Natural killer cell (primary cell): ENCODE measurements around the gene TSPAN10. TPM values are rescaled to one million over a fixed set of nuclear protein-coding genes. Genes with fewer than 3 reads are reported as not detected.
"Not testable (repeated sequence)": the region's sequence is repeated elsewhere in the genome, so short reads cannot be mapped to it uniquely, and the experiment has no call there.

ENCODE experiments used
- ATAC-seq, 3 donors: fragments of 150-1000 bp in 2 of 3; fragments of 200-7000 bp in 1 of 3; cut with Tn5 transposase; 1 replicate in 1 of 3; 2 replicates in 2 of 3; pipeline ENCODE4 v1.10.0; 2021; ENCODE audit warnings: mild to moderate bottlenecking in 2 of 3, moderate library complexity in 2 of 3
- DNase-seq, 2 donors: peaks; one replicate each; pipeline versions ENCODE4 v3.0.0 to v3.0.0-alpha.2; 2013 to 2021; ENCODE audit warnings: mixed read lengths in 1 of 2
- H3K27ac ChIP-seq: one replicate; pipeline ENCODE4 v1.5.1; 2013; ENCODE audit warnings: mild to moderate bottlenecking, low read length
- H3K27me3 ChIP-seq: one replicate; pipeline ENCODE4 v1.6.1; 2013; ENCODE audit warnings: low read length; ENCODE audit not compliant: control insufficient read depth, insufficient read depth
- H3K36me3 ChIP-seq: one replicate; pipeline ENCODE4 v1.6.1; 2013; ENCODE audit warnings: low read length; ENCODE audit not compliant: control insufficient read depth, insufficient read depth
- H3K4me1 ChIP-seq: one replicate; pipeline ENCODE4 v1.6.1; 2013; ENCODE audit warnings: low read length; ENCODE audit not compliant: control insufficient read depth, insufficient read depth
- H3K4me3 ChIP-seq: one replicate; pipeline ENCODE4 v1.5.1; 2013; ENCODE audit warnings: low read length
- H3K9me3 ChIP-seq: one replicate; pipeline ENCODE4 v1.6.1; 2013; ENCODE audit warnings: low read length; ENCODE audit not compliant: control insufficient read depth, insufficient read depth
- H3K27ac Mint-ChIP-seq, 2 donors: one replicate each; pipeline ENCODE4 v1.8.0; 2022; ENCODE audit warnings: mild to moderate bottlenecking in 2 of 2, mixed read lengths in 2 of 2, moderate library complexity in 1 of 2
- H3K27me3 Mint-ChIP-seq, 2 donors: one replicate each; pipeline ENCODE4 v1.8.0; 2022; ENCODE audit warnings: low read depth in 2 of 2, mixed read lengths in 2 of 2
- H3K36me3 Mint-ChIP-seq: one replicate; pipeline ENCODE4 v1.8.0; 2022; ENCODE audit warnings: mixed read lengths
- H3K4me1 Mint-ChIP-seq, 2 donors: one replicate each; pipeline ENCODE4 v1.8.0; 2022; ENCODE audit warnings: mixed read lengths in 2 of 2
- H3K4me3 Mint-ChIP-seq: one replicate; pipeline ENCODE4 v1.8.0; 2022; ENCODE audit warnings: mild to moderate bottlenecking, moderate library complexity, mixed read lengths
- H3K9me3 Mint-ChIP-seq, 2 donors: one replicate each; pipeline ENCODE4 v1.8.0; 2022; ENCODE audit warnings: mixed read lengths in 2 of 2
- WGBS: methylation state at CpG from one replicate; pipeline ENCODE4 v1.1.7; 2013; ENCODE audit warnings: missing lambda C conversion rate; ENCODE audit not compliant: insufficient coverage; 5-methylcytosine and 5-hydroxymethylcytosine counted together
- intact Hi-C: fragments of 100-400 bp; cut with micrococcal nuclease; formaldehyde crosslinking; loops from one replicate; pipeline ENCODE4 v1.14.2; 2022
- total RNA-seq, 4 donors: library from RNA; stranded (reverse); fragments of 120-200 nt in 1 of 4; gene quantifications; one replicate each; pipeline versions ENCODE4 v1.2.3 to v1.2.4, GENCODE V29; 2013 to 2022
- TF ChIP-seq, protein P1 (sequence below): fragments of 200-600 bp; IDR thresholded peaks from one replicate; pipeline ENCODE4 v1.8.0; 2022; ENCODE audit warnings: antibody characterized with exemption

TSPAN10 gene
- total RNA-seq, 3 donors from 2014 or later (not counting 1 experiment from before 2014, with no cell fraction given): 0.24 to 0.35 (median 0.29) TPM

- 97% methylated on average over 15 of the region's 16 CpGs for WGBS
- intact Hi-C loops: no loop called here
- TF ChIP-seq, protein P1, sequence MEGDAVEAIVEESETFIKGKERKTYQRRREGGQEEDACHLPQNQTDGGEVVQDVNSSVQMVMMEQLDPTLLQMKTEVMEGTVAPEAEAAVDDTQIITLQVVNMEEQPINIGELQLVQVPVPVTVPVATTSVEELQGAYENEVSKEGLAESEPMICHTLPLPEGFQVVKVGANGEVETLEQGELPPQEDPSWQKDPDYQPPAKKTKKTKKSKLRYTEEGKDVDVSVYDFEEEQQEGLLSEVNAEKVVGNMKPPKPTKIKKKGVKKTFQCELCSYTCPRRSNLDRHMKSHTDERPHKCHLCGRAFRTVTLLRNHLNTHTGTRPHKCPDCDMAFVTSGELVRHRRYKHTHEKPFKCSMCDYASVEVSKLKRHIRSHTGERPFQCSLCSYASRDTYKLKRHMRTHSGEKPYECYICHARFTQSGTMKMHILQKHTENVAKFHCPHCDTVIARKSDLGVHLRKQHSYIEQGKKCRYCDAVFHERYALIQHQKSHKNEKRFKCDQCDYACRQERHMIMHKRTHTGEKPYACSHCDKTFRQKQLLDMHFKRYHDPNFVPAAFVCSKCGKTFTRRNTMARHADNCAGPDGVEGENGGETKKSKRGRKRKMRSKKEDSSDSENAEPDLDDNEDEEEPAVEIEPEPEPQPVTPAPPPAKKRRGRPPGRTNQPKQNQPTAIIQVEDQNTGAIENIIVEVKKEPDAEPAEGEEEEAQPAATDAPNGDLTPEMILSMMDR: no peak
- Histone ChIP-seq H3K36me3 (peaks cover 61% of the 10 kb centered on the region), H3K4me3 (no peak overlapping the region), H3K9me3 (no peaks in the 10 kb centered on the region), H3K27ac (no peak overlapping the region), H3K4me1 (peaks cover 10% of the 10 kb centered on the region), H3K27me3 (no peaks in the 10 kb centered on the region)
- Mint-ChIP-seq H3K36me3 (no peaks in the 10 kb centered on the region), H3K27ac (no peak overlapping the region), H3K4me3 (no peak overlapping the region), H3K27me3 (no peaks in the 10 kb centered on the region), H3K4me1 (peaks cover 16 to 47% of the 10 kb centered on the region in 2 donors), H3K9me3 (no peaks in the 10 kb centered on the region)
- DNase-seq: no peak
- no peak for ATAC-seq
Observed at GRCh38 chr17:81612172-81612970, 24.6 kb upstream of the TSPAN10 start.

DNA sequence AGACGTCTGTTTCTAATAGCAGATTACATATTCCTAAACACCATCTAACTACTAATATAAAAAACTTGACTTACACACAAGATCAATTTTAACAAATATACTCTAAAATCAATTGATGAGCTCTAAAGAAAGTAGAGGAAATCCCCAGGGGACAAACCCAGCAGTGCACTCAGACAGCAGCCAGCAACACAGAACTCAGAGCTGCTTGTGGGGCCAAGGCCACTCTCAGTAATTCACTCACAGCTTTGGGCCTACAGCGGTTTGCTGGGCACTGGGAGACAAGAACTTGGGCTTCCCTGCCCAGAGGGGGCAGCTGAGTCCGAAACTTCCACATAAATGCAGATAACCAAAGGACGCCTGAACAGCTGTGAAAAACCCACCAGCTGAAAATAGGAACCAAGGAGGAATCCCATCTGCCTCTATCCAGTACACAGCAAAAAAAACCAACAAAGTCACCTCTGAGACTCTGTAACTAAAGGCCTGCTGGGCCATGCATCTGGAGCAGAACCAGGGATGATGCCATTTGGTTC lies 21.5 kb upstream of the TSPAN10 start:
- Histone ChIP-seq H3K36me3 (peaks cover 44% of the 10 kb centered on the region), H3K27me3 (no peaks in the 10 kb centered on the region), H3K9me3 (no peaks in the 10 kb centered on the region), H3K4me3 (no peak overlapping the region), H3K4me1 (peaks cover 7% of the 10 kb centered on the region), H3K27ac (no peak overlapping the region)
- H3K27me3 Mint-ChIP-seq: no peaks in the 10 kb centered on the region
- intact Hi-C loops: no loop called here
- TF ChIP-seq, protein P1: no peak
- no peak overlapping the region for H3K4me3 Mint-ChIP-seq
- no peaks in the 10 kb centered on the region for H3K9me3 Mint-ChIP-seq
- peaks cover 8% of the 10 kb centered on the region for H3K36me3 Mint-ChIP-seq
- ATAC-seq (no peak), DNase-seq (no peak)
- 94% methylated on average over 4 of the region's 4 CpGs for WGBS
- H3K27ac Mint-ChIP-seq: no peak overlapping the region
- peaks cover 16 to 34% of the 10 kb centered on the region in 2 donors for H3K4me1 Mint-ChIP-seq

DNA sequence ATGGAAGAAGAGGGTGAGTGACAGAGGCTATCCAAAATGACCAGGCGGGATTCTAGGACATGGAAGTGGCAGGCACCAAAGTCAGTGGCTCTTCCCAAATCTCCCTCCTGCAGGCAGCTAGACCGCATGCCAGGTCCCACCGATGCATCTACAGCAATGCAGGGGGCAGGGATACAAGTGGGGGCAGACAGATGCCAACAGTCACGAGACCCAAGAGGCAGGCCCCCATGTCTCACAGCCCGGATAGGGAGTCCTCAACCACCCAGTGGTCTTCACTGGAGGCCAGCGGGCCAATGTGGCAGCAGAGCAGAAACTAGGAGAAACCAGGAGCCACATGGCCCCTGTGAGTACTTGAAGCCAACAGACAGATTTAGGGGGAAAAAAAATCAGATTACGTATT lies 20.1 kb upstream of the TSPAN10 start:
- H3K9me3 ChIP-seq: no peaks in the 10 kb centered on the region
- H3K36me3 ChIP-seq: peaks cover 53% of the 10 kb centered on the region
- no peak for DNase-seq
- no peak overlapping the region for H3K27ac Mint-ChIP-seq
- H3K4me1 ChIP-seq: peaks cover 7% of the 10 kb centered on the region
- peaks cover 15% of the 10 kb centered on the region for H3K36me3 Mint-ChIP-seq
- H3K27ac ChIP-seq: no peak overlapping the region
- no peak overlapping the region for H3K4me3 ChIP-seq
- H3K27me3 Mint-ChIP-seq: no peaks in the 10 kb centered on the region
- intact Hi-C loops: no loop called here
- no peaks in the 10 kb centered on the region for H3K9me3 Mint-ChIP-seq
- no peak for ATAC-seq
- TF ChIP-seq, protein P1: no peak
- no peaks in the 10 kb centered on the region for H3K27me3 ChIP-seq
- no peak overlapping the region for H3K4me3 Mint-ChIP-seq
- peaks cover 16 to 37% of the 10 kb centered on the region in 2 donors for H3K4me1 Mint-ChIP-seq
- WGBS: 62% methylated on average over 6 of the region's 7 CpGs

- H3K27me3 ChIP-seq, H3K4me3 Mint-ChIP-seq, ATAC-seq, H3K27ac ChIP-seq, DNase-seq, H3K4me1 ChIP-seq, H3K9me3 Mint-ChIP-seq, H3K9me3 ChIP-seq, intact Hi-C loops, H3K27ac Mint-ChIP-seq, H3K27me3 Mint-ChIP-seq, H3K4me3 ChIP-seq: not testable (repeated sequence)
- WGBS: 97% methylated on average over 31 of the region's 36 CpGs
- Mint-ChIP-seq H3K36me3 (peaks cover 15% of the 10 kb centered on the region), H3K4me1 (peaks cover 9 to 32% of the 10 kb centered on the region in 2 donors)
- peaks cover 46% of the 10 kb centered on the region for H3K36me3 ChIP-seq
Observed at GRCh38 chr17:81618307-81618706, 18.7 kb upstream of the TSPAN10 start.
